ENCODE data around the gene SLCO3A1. TPM values are rescaled to one million over a fixed set of nuclear protein-coding genes. Genes with fewer than 3 reads are reported as not detected.

The SLCO3A1 gene
- total RNA-seq, 1 experiment from 2014 or later: 5.1 TPM

- Histone ChIP-seq H3K4me2 (ENCODE audit: low read length) (no peak overlapping the region), H3K36me3 (ENCODE audit: control insufficient read depth in 1 of 2, insufficient read depth in 2 of 2, low read length in 2 of 2) (no peaks in the 10 kb centered on the region), H3K4me1 (ENCODE audit: control insufficient read depth in 1 of 2, insufficient read depth in 2 of 2, low read length in 2 of 2) (no peaks in the 10 kb centered on the region), H3K79me2 (ENCODE audit: insufficient read depth, low read length) (no peaks in the 10 kb centered on the region), H3K9me2 (ENCODE audit: insufficient read depth) (no peaks in the 10 kb centered on the region), H4K20me1 (ENCODE audit: insufficient read depth) (no peaks in the 10 kb centered on the region), H3K27me3 (ENCODE audit: insufficient read depth, low read length) (no peaks in the 10 kb centered on the region), H2AFZ (ENCODE audit: low read depth, low read length, poor library complexity, severe bottlenecking) (no peak overlapping the region), H3K4me3 (replicated peaks in 1 of 2; ENCODE audit: low read depth in 1 of 2, low read length in 2 of 2) (no peak overlapping the region), H3K9ac (ENCODE audit: low read length) (no peak overlapping the region), H3K27ac (ENCODE audit: low read depth, low read length) (no peak overlapping the region), H3K9me3 (ENCODE audit: control insufficient read depth in 1 of 2, insufficient read depth in 1 of 2, low read depth in 1 of 2, low read length in 2 of 2) (no peaks in the 10 kb centered on the region)
- no peak for TF ChIP-seq CEBPB (IDR thresholded peaks at IDR 0.05; ENCODE audit: low read depth)
- TF ChIP-seq SIN3A (IDR thresholded peaks at IDR 0.05; ENCODE audit: low read depth): no peak
- TF ChIP-seq ZBTB33 (IDR thresholded peaks at IDR 0.05; ENCODE audit: extremely low read depth, insufficient replicate concordance, low read length): no peak
- no peak for TF ChIP-seq POLR2A (IDR thresholded peaks at IDR 0.05; ENCODE audit: borderline replicate concordance, extremely low read depth, insufficient read depth, insufficient read length)
- no peak for TF ChIP-seq ZNF274 (IDR thresholded peaks at IDR 0.05; ENCODE audit: low read depth, low read length)
- no peak for TF ChIP-seq JUND (IDR thresholded peaks at IDR 0.05)
- TF ChIP-seq ZFX (IDR thresholded peaks at IDR 0.05): no peak
- no peak for TF ChIP-seq MAX (IDR thresholded peaks at IDR 0.05)
- TF ChIP-seq SP1 (IDR thresholded peaks at IDR 0.05; ENCODE audit: low read depth): no peak
- TF ChIP-seq EZH2 (IDR thresholded peaks at IDR 0.05): no peak
- no peak for TF ChIP-seq SRF (IDR thresholded peaks at IDR 0.05; ENCODE audit: low read depth)
- no peak for TF ChIP-seq FOSL1 (IDR thresholded peaks at IDR 0.05; ENCODE audit: low read depth)
- no peak for TF ChIP-seq CBX3 (IDR thresholded peaks at IDR 0.05; ENCODE audit: low read depth)
- no peak for TF ChIP-seq CTCF (IDR thresholded peaks at IDR 0.05 in 2 of 3, conservative IDR thresholded peaks at IDR 0.05 in 1 of 3; ENCODE audit: borderline replicate concordance in 1 of 3, insufficient read depth in 1 of 3, low read depth in 2 of 3, low read length in 2 of 3)
- no peak for TF ChIP-seq TCF7L2 (IDR thresholded peaks at IDR 0.05; ENCODE audit: borderline replicate concordance, extremely low read depth, insufficient read depth, insufficient read length)
- no peak for TF ChIP-seq YY1 (IDR thresholded peaks at IDR 0.05; ENCODE audit: extremely low read depth, insufficient replicate concordance, low read depth, low read length)
- no peak for TF ChIP-seq ATF3 (IDR thresholded peaks at IDR 0.05)
- no peak for TF ChIP-seq EGR1 (IDR thresholded peaks at IDR 0.05; ENCODE audit: low read depth)
- no peak for TF ChIP-seq ELF1 (IDR thresholded peaks at IDR 0.05; ENCODE audit: borderline replicate concordance, low read depth)
- no peak for TF ChIP-seq POLR2AphosphoS5 (IDR thresholded peaks at IDR 0.05; ENCODE audit: low read depth, low read length)
- no peak for ATAC-seq
- no peak for DNase-seq (ENCODE audit: low read depth, low spot score)
- BruUV-seq (replicated peaks): no TSS peak
- ChIA-PET RAD21 (ENCODE audit: low non-redundant PET in 1 of 2, low total read pairs in 2 of 2, uncharacterized antibody in 2 of 2, unreplicated experiment in 2 of 2) (no interaction called here), POLR2A (no interaction called here), CTCF (no interaction called here)
- intact Hi-C loops (cut with micrococcal nuclease): no loop called here
Measured at GRCh38 chr15:92132982-92133755, 279.7 kb downstream of the SLCO3A1 start.

All from HCT116 (cell line).